DMS153 (cell line): Measurements from ENCODE around the gene SRGAP3.
"Not testable (repeated sequence)": the region's sequence is repeated elsewhere in the genome, so short reads cannot be mapped to it uniquely, and the experiment has no call there.

Source experiments
- DNase-seq: peaks from one replicate; lab custom pipeline; 2025; lab: John Stamatoyannopoulos, UW

Gene SRGAP3

GRCh38 chr3:9249273-9250192 is at the start of gene SRGAP3:
Gene SRGAP3, minus strand, starts transcription at chr3:9249646. Its CDS starts 695 bp downstream, at chr3:9248951.
- DNase-seq, result peak; percentile 62

- no peak for DNase-seq
Measured at GRCh38 chr3:9298236-9298635, 48.8 kb upstream of the SRGAP3 start.

GRCh38 chr3:9296241-9296640 is 46.8 kb upstream of the SRGAP3 start:
- DNase-seq, result no peak

GRCh38 chr3:9295007-9295406 is 45.6 kb upstream of the SRGAP3 start:
- no peak for DNase-seq

GRCh38 chr3:9293953-9294352 is 44.5 kb upstream of the SRGAP3 start:
- DNase-seq, result not testable (repeated sequence)

GRCh38 chr3:9293076-9293475 is 43.6 kb upstream of the SRGAP3 start:
- no peak for DNase-seq

GRCh38 chr3:9292516-9292915 is 43.1 kb upstream of the SRGAP3 start:
- no peak for DNase-seq

GRCh38 chr3:9291821-9292410 is 42.5 kb upstream of the SRGAP3 start:
- no peak for DNase-seq

- DNase-seq, result no peak
Measured at GRCh38 chr3:9290566-9290965, 41.1 kb upstream of the SRGAP3 start.

GRCh38 chr3:9281533-9281932 is 32.1 kb upstream of the SRGAP3 start:
- DNase-seq, result not testable (repeated sequence)

GRCh38 chr3:9280451-9281219 is 31.2 kb upstream of the SRGAP3 start:
- no peak for DNase-seq

GRCh38 chr3:9279966-9280365 is 30.5 kb upstream of the SRGAP3 start:
- no peak for DNase-seq

GRCh38 chr3:9278498-9278897 is 29.1 kb upstream of the SRGAP3 start:
- no peak for DNase-seq

- DNase-seq, result no peak
Measured at GRCh38 chr3:9278085-9278484, 28.6 kb upstream of the SRGAP3 start.

- no peak for DNase-seq
Measured at GRCh38 chr3:9276761-9277370, 27.4 kb upstream of the SRGAP3 start.

GRCh38 chr3:9271903-9272302 is 22.5 kb upstream of the SRGAP3 start:
- no peak for DNase-seq

GRCh38 chr3:9270704-9271103 is 21.3 kb upstream of the SRGAP3 start:
- no peak for DNase-seq

GRCh38 chr3:9266716-9267115 is 17.3 kb upstream of the SRGAP3 start:
- no peak for DNase-seq

- no peak for DNase-seq
Measured at GRCh38 chr3:9260305-9260704, 10.9 kb upstream of the SRGAP3 start.

- no peak for DNase-seq
Measured at GRCh38 chr3:9257092-9257491, 7.6 kb upstream of the SRGAP3 start.

GRCh38 chr3:9255976-9256375 is 6.5 kb upstream of the SRGAP3 start:
- DNase-seq, result no peak

- DNase-seq, result no peak
Measured at GRCh38 chr3:9254764-9255163, 5.3 kb upstream of the SRGAP3 start.
